ENCODE data around the gene PRUNE2.

The PRUNE2 gene

GRCh38 chr9:76798527-76798926 lies 107.4 kb downstream of the PRUNE2 start:
- H3K4me1 ChIP-seq (ENCODE audit: control insufficient read depth in 1 of 2, insufficient read depth in 2 of 2, low read length in 2 of 2), result peaks cover 0 to 3% of the 10 kb centered on the region in 2 donors
- H3K27ac ChIP-seq (ENCODE audit: low read length), result no peak overlapping the region
- H3K9me3 ChIP-seq (ENCODE audit: control insufficient read depth in 1 of 2, low read length in 2 of 2), result no peaks in the 10 kb centered on the region
- no peaks in the 10 kb centered on the region for H3K27me3 ChIP-seq (ENCODE audit: low read depth, low read length)
- no peak overlapping the region for H3K4me3 ChIP-seq (ENCODE audit: low read depth in 1 of 2, low read length in 2 of 2)
- H3K36me3 ChIP-seq (ENCODE audit: control insufficient read depth in 1 of 2, insufficient read depth in 2 of 2, low read length in 2 of 2), result no peaks in the 10 kb centered on the region

GRCh38 chr9:76796296-76796695 lies 109.6 kb downstream of the PRUNE2 start:
- Histone ChIP-seq H3K4me1 (ENCODE audit: control insufficient read depth in 1 of 2, insufficient read depth in 2 of 2, low read length in 2 of 2) (peaks cover 0 to 3% of the 10 kb centered on the region in 2 donors), H3K4me3 (ENCODE audit: low read depth in 1 of 2, low read length in 2 of 2) (no peak overlapping the region), H3K27ac (ENCODE audit: low read length) (no peak overlapping the region), H3K9me3 (ENCODE audit: control insufficient read depth in 1 of 2, low read length in 2 of 2) (no peaks in the 10 kb centered on the region), H3K36me3 (ENCODE audit: control insufficient read depth in 1 of 2, insufficient read depth in 2 of 2, low read length in 2 of 2) (no peaks in the 10 kb centered on the region), H3K27me3 (ENCODE audit: low read depth, low read length) (no peaks in the 10 kb centered on the region)

GRCh38 chr9:76793784-76794431 lies 112.0 kb downstream of the PRUNE2 start:
- H3K36me3 ChIP-seq (ENCODE audit: control insufficient read depth in 1 of 2, insufficient read depth in 2 of 2, low read length in 2 of 2), result no peaks in the 10 kb centered on the region
- H3K27ac ChIP-seq (ENCODE audit: low read length), result no peak overlapping the region
- no peaks in the 10 kb centered on the region for H3K9me3 ChIP-seq (ENCODE audit: control insufficient read depth in 1 of 2, low read length in 2 of 2)
- peaks cover 0 to 3% of the 10 kb centered on the region in 2 donors for H3K4me1 ChIP-seq (ENCODE audit: control insufficient read depth in 1 of 2, insufficient read depth in 2 of 2, low read length in 2 of 2)
- no peaks in the 10 kb centered on the region for H3K27me3 ChIP-seq (ENCODE audit: low read depth, low read length)
- H3K4me3 ChIP-seq (ENCODE audit: low read depth in 1 of 2, low read length in 2 of 2), result no peak overlapping the region

GRCh38 chr9:76789840-76790239 lies 116.1 kb downstream of the PRUNE2 start:
- H3K27ac ChIP-seq (ENCODE audit: low read length), result no peak overlapping the region
- H3K36me3 ChIP-seq (ENCODE audit: control insufficient read depth in 1 of 2, insufficient read depth in 2 of 2, low read length in 2 of 2), result peaks cover 0 to 4% of the 10 kb centered on the region in 2 donors
- no peaks in the 10 kb centered on the region for H3K9me3 ChIP-seq (ENCODE audit: control insufficient read depth in 1 of 2, low read length in 2 of 2)
- no peaks in the 10 kb centered on the region for H3K27me3 ChIP-seq (ENCODE audit: low read depth, low read length)
- H3K4me3 ChIP-seq (ENCODE audit: low read depth in 1 of 2, low read length in 2 of 2), result no peak overlapping the region
- H3K4me1 ChIP-seq (ENCODE audit: control insufficient read depth in 1 of 2, insufficient read depth in 2 of 2, low read length in 2 of 2), result no peaks in the 10 kb centered on the region

- Histone ChIP-seq H3K4me1 (ENCODE audit: control insufficient read depth in 1 of 2, insufficient read depth in 2 of 2, low read length in 2 of 2) (no peaks in the 10 kb centered on the region), H3K4me3 (ENCODE audit: low read depth in 1 of 2, low read length in 2 of 2) (no peak overlapping the region), H3K9me3 (ENCODE audit: control insufficient read depth in 1 of 2, low read length in 2 of 2) (no peaks in the 10 kb centered on the region), H3K36me3 (ENCODE audit: control insufficient read depth in 1 of 2, insufficient read depth in 2 of 2, low read length in 2 of 2) (peaks cover 0 to 4% of the 10 kb centered on the region in 2 donors), H3K27ac (ENCODE audit: low read length) (no peak overlapping the region), H3K27me3 (ENCODE audit: low read depth, low read length) (no peaks in the 10 kb centered on the region)
Measured at GRCh38 chr9:76787677-76788076, 118.2 kb downstream of the PRUNE2 start.

- Histone ChIP-seq H3K27me3 (ENCODE audit: low read depth, low read length) (no peaks in the 10 kb centered on the region), H3K27ac (ENCODE audit: low read length) (no peak overlapping the region), H3K4me1 (ENCODE audit: control insufficient read depth in 1 of 2, insufficient read depth in 2 of 2, low read length in 2 of 2) (no peaks in the 10 kb centered on the region), H3K36me3 (ENCODE audit: control insufficient read depth in 1 of 2, insufficient read depth in 2 of 2, low read length in 2 of 2) (peaks cover 0 to 4% of the 10 kb centered on the region in 2 donors), H3K9me3 (ENCODE audit: control insufficient read depth in 1 of 2, low read length in 2 of 2) (no peaks in the 10 kb centered on the region), H3K4me3 (ENCODE audit: low read depth in 1 of 2, low read length in 2 of 2) (no peak overlapping the region)
Measured at GRCh38 chr9:76785501-76785900, 120.4 kb downstream of the PRUNE2 start.

- Histone ChIP-seq H3K27me3 (ENCODE audit: low read depth, low read length) (no peaks in the 10 kb centered on the region), H3K4me3 (ENCODE audit: low read depth in 1 of 2, low read length in 2 of 2) (no peak overlapping the region), H3K4me1 (ENCODE audit: control insufficient read depth in 1 of 2, insufficient read depth in 2 of 2, low read length in 2 of 2) (no peaks in the 10 kb centered on the region), H3K36me3 (ENCODE audit: control insufficient read depth in 1 of 2, insufficient read depth in 2 of 2, low read length in 2 of 2) (peaks cover 0 to 4% of the 10 kb centered on the region in 2 donors), H3K27ac (ENCODE audit: low read length) (no peak overlapping the region), H3K9me3 (ENCODE audit: control insufficient read depth in 1 of 2, low read length in 2 of 2) (no peaks in the 10 kb centered on the region)
Measured at GRCh38 chr9:76784881-76785280, 121.0 kb downstream of the PRUNE2 start.

GRCh38 chr9:76772686-76773445 lies 133.0 kb downstream of the PRUNE2 start:
- no peaks in the 10 kb centered on the region for H3K27me3 ChIP-seq (ENCODE audit: low read depth, low read length)
- H3K4me1 ChIP-seq (ENCODE audit: control insufficient read depth in 1 of 2, insufficient read depth in 2 of 2, low read length in 2 of 2), result peaks cover 0 to 3% of the 10 kb centered on the region in 2 donors
- H3K9me3 ChIP-seq (ENCODE audit: control insufficient read depth in 1 of 2, low read length in 2 of 2), result no peaks in the 10 kb centered on the region
- H3K4me3 ChIP-seq (ENCODE audit: low read depth in 1 of 2, low read length in 2 of 2), result no peak overlapping the region
- H3K27ac ChIP-seq (ENCODE audit: low read length), result no peak overlapping the region
- no peaks in the 10 kb centered on the region for H3K36me3 ChIP-seq (ENCODE audit: control insufficient read depth in 1 of 2, insufficient read depth in 2 of 2, low read length in 2 of 2)

GRCh38 chr9:76766126-76766525 lies 139.8 kb downstream of the PRUNE2 start:
- H3K4me1 ChIP-seq (ENCODE audit: control insufficient read depth in 1 of 2, insufficient read depth in 2 of 2, low read length in 2 of 2), result peaks cover 5 to 7% of the 10 kb centered on the region in 2 donors
- no peaks in the 10 kb centered on the region for H3K27me3 ChIP-seq (ENCODE audit: low read depth, low read length)
- no peak overlapping the region for H3K4me3 ChIP-seq (ENCODE audit: low read depth in 1 of 2, low read length in 2 of 2)

GRCh38 chr9:76764138-76764537 lies 141.8 kb downstream of the PRUNE2 start, which contains the start of gene PCA3:
Gene PCA3, plus strand, starts transcription at chr9:76764438.
- H3K27me3 ChIP-seq (ENCODE audit: low read depth, low read length), result no peaks in the 10 kb centered on the region
- H3K4me1 ChIP-seq (ENCODE audit: control insufficient read depth in 1 of 2, insufficient read depth in 2 of 2, low read length in 2 of 2), result peaks cover 5 to 7% of the 10 kb centered on the region in 2 donors
- no peaks in the 10 kb centered on the region for H3K9me3 ChIP-seq (ENCODE audit: control insufficient read depth in 1 of 2, low read length in 2 of 2)
- no peak within 1 kb of the TSS for H3K27ac ChIP-seq (ENCODE audit: low read length)
- no peak within 1 kb of the TSS for H3K4me3 ChIP-seq (ENCODE audit: low read depth in 1 of 2, low read length in 2 of 2)
- H3K36me3 ChIP-seq (ENCODE audit: control insufficient read depth in 1 of 2, insufficient read depth in 2 of 2, low read length in 2 of 2), result no peaks in the 10 kb centered on the region

More at GRCh38 chr9:76766126-76766525, 139.8 kb downstream of the PRUNE2 start:
- H3K9me3 ChIP-seq (ENCODE audit: control insufficient read depth in 1 of 2, low read length in 2 of 2), result no peaks in the 10 kb centered on the region
- H3K36me3 ChIP-seq (ENCODE audit: control insufficient read depth in 1 of 2, insufficient read depth in 2 of 2, low read length in 2 of 2), result no peaks in the 10 kb centered on the region
- H3K27ac ChIP-seq (ENCODE audit: low read length), result no peak overlapping the region

- Histone ChIP-seq H3K36me3 (ENCODE audit: control insufficient read depth in 1 of 2, insufficient read depth in 2 of 2, low read length in 2 of 2) (no peaks in the 10 kb centered on the region), H3K4me3 (ENCODE audit: low read depth in 1 of 2, low read length in 2 of 2) (no peak overlapping the region), H3K9me3 (ENCODE audit: control insufficient read depth in 1 of 2, low read length in 2 of 2) (no peaks in the 10 kb centered on the region), H3K27me3 (ENCODE audit: low read depth, low read length) (no peaks in the 10 kb centered on the region), H3K27ac (ENCODE audit: low read length) (no peak overlapping the region), H3K4me1 (ENCODE audit: control insufficient read depth in 1 of 2, insufficient read depth in 2 of 2, low read length in 2 of 2) (peaks cover 5 to 7% of the 10 kb centered on the region in 2 donors)
Measured at GRCh38 chr9:76761448-76761847, 144.5 kb downstream of the PRUNE2 start.
